GM18520 (cell line): ENCODE measurements around the gene ATG4D.
"Not testable (repeated sequence)": the region's sequence is repeated elsewhere in the genome, so short reads cannot be mapped to it uniquely, and the experiment has no call there.

ENCODE experiments used
- ATAC-seq: cut with Tn5 transposase; IDR thresholded peaks from one replicate; pipeline ENCODE4 v1.9.1; 2021; ENCODE audit not compliant: unreplicated experiment

ATG4D gene

DNA sequence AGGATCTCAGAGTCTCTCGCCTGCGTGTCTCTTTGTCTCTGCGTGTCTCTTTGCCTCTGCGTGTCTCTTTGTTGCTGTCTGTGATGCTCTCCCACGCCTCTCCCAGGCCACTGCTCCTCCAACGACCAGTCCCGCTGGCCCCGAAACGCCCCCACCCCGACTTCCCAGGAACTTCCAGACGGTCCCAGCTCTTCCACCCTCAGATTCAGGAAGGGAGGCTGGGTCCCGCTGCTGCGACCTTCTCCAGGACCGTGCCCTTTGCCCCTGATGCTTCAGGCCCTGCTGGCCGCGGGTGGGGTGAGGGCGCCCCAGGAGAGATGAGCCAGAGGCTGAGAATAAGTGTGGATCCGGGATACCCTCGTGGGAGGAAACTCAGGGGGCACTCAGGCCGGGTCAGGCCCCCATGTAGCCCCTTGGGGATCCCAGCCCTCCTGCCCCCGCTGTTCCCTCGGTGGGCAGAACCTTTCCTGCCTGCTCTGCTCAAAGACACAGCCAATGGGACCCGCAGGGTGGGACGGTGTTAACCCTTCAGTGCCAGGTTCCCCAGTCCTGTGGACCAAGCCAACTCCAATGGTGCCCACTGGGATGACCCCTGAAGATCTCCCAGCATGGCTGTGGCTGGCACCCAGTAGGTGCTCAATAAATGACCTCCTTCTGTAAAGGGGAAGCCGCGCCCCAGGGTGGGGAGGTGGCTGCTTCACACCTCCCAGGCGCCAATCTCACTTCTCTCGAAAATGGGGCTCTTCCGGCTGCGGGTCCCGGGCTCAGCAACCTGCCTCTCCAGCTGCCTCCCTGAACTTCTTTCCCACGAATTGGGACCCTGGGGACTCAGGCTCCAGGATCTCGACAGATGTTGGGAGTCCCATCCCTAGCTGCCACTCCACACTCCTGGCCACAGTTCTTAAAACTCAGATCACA, 25.0 kb upstream of the ATG4D start:
- ATAC-seq = no peak

DNA sequence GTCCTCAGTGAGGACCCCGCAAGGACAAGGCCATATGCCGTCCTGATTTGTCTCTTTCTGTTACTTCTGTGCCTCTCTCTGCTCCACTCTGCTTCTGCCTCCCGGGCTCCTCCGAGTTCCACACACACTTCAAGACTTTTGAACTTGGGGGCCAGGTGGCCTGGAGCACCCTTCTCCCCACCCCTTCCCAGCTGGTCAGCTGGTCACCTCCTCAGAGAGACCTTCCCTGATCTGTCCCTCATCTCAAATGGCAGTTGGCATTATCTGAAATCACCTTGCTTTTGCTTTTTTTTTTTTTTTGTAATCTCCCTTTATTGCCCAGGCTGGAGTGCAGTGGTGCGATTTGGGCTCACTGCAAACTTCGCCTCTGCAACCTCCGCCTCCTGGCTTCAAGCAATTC, 24.3 kb upstream of the ATG4D start:
- no peak for ATAC-seq

DNA sequence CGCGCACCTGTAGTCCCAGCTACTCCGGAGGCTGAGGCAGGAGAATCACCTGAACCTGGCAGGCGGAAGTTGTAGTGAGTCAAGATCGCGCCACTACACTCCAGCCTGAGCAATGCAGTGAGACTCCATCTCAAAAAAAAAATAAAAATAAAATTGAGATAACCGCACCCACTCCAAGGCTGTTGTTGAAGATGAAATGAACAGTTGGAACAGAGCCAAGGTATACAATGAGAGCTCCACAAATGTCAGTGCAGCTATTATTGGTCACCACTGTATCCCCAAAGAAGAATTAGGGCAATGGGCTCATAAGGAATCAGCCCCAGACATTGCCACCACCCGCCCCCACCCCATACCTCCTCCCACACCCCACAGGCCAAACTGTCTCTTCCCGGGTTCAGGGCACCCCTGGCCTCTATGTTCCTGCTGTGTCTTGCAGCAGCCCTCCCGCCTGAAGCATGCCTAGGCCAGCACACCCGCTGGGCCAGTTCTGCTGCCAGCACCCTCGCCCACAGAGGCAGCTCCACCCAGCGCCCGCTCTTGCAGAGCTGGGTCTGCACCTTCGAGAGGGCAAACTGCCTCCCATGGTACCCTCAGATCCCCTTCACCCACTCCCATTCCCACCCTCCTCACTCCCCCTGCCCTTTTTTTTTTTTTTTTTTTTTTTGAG, 22.9 kb upstream of the ATG4D start:
- no peak for ATAC-seq

DNA sequence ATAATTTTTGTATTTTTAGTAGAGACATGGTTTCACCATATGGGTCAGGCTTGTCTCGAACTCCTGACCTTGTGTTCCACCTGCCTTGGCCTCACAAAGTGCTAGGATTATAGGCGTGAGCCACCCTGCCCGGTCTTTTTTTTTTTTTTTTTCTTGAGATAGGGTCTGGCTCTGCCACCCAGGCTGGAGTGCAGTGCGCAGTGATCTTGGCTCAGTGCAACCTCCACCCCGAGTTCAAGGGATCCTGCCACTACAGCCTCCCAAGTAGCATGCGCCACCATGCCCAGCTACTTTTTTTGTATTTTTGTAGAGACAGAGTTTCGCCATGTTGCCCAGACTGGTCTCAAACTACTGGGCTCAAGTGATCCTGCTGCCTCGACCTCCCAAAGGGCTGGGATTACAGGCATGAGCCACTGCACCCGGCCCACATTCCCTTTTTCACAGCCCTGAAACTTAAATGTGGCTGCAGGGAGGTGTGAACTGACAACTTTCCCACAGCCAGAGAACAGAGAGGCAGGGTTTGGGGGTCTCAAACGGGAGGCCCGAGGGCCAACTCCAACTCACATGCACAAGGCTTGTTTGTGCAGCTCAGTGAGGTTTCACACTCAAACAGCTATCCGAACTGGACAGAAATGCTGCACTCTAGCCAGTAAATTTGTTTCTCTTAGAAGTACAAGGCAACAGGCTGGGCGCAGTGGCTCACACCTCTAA, 22.1 kb upstream of the ATG4D start:
- ATAC-seq = no peak

DNA sequence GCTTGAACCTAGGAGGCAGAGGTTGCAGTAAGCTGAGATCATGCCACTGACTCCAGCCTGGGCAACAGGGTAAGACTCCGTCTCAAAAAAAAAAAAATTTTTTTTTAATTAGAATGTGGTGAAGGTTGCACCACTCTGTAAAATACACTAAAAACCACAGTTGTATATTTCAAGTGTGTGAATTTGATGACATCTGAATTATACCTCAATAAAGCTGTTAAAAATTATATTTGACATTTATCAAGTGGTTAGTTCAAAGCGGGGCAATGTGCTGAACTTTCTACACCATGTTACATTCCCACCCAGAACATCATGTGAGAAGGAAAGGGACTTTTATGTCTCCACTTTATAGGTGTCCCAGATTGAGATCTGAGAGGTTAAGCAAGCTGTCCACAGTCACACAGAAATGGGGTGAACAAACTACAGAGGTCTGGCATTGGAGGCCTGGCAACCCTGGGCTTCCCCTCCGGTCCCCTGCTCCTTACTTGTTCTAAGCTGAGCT, 20.5 kb upstream of the ATG4D start:
- ATAC-seq = no peak

DNA sequence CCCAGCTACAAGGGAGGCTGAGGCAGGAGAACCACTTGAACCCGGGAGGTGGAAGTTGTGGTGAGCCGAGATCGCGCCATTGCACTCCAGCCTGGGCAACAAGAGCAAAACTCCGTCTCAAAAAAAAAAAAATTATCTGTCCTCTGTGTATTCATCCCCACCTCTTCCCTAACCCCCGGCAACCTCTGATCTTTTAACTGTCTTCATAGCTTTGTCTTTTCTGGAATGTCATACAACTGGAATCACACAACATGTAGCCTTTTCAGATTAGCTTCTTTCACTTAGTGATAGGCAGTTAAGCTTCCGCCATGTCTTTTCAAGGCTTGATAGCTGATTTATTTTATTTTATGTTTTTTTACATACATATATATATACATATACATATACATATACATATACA, 18.1 kb upstream of the ATG4D start:
- ATAC-seq = no peak

DNA sequence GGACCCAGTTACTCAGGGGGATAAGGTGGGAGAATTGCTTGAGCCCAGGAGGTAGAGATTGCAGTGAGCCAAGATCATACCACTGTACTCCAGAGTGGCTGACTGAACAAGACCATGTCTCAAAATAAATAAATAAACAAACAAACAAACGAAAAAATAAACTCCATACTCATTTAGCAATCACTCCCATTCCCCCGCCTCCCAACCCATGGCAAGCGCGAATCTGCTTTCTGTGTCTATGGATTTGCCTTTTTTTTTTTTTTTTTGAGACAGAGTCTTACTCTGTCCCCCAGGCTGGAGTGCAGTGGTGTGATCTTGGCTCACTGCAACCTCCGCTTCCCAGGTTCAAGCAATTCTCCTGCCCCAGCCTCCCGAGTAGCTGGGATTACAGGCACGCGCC, 16.8 kb upstream of the ATG4D start:
- not testable (repeated sequence) for ATAC-seq

DNA sequence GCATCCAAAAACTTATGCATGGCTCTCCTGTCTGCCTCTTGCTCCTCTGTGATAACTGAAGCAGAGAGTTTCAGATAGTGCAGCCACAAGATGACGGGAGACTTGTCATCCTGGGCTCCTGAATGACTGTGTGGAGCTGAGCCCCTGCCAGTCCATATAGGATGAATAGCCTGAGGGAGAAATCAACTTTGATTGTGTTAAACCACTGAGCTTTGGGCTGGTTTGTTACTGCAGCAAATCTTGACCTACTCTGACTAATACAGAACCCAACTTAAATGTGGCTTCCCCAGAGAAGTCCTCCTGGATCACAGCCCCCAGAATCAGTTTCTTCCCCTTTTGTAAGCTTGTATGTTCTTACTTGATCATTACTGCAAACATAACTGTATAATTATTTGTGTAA, 11.2 kb upstream of the ATG4D start:
- no peak for ATAC-seq

DNA sequence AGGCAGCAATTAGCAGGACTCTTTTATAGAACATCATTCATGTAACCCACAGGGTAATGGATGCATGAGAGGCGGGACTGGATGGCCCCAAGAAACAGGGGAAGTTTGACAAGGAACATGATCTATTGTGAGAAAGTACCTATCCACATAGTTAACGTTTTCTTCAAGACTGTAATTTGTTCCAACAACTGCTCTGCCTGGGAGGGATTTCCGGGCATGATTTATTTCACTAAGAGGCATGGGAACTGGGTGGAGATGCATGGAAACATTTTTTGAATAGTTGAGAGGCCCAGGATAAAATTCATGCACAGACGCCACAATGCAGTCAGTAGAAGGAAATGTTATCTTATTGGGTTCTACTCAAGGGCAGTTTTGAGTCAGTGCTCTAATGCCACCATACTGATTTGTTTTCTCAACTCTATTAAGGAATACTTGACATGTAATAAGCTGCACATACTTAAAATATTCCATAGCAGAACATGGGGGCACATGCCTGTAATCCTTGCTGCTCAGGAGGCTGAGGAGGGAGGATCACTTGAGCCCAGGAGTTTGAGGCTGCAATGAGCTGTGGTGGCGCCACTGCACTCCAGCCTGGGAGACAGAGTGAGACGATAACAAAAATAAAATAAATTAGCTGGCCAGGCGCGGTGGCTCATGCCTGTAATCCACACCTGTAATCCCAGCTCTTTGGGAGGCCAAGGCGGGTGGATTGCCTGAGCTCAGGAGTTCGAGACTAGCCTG, 9.9 kb upstream of the ATG4D start:
- ATAC-seq = no peak

DNA sequence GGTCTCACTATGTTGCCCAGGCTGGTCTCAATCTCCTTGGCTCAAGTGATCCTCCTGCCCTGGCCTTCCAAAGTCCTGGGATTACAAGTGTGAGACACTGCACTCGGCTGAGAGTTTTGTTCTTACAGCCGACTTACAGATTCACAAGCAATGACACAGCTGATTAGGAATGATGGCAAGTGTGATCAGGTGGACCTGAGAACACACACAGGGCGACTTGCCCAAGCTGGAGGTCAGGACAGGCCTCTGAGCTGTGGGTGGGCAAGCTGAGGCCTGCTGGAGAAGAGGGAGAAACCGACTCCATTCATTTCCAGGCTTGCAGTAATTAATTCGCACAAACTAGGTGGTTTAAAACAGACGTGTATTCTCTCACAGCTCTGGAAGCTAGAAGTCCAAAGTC, 8.1 kb upstream of the ATG4D start:
- no peak for ATAC-seq

DNA sequence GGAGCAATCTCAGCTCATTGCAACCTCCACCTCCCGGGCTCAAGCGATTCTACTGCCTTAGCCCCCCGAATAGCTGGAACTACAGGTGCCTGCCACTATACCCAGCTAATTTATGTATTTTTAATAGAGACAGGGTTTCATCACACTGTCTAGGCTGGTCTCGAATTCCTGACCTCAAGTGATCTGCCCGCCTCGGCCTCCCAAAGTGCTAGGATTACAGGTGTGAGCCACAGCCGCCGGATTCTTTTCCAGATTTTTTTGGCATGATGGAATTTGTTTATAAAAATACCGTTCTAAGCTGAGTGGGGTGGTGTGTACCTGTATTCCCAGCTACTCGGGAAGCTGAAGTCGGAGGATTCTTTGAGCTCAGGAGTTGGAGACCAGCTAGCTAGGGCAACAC, 6.0 kb upstream of the ATG4D start:
- no peak for ATAC-seq

DNA sequence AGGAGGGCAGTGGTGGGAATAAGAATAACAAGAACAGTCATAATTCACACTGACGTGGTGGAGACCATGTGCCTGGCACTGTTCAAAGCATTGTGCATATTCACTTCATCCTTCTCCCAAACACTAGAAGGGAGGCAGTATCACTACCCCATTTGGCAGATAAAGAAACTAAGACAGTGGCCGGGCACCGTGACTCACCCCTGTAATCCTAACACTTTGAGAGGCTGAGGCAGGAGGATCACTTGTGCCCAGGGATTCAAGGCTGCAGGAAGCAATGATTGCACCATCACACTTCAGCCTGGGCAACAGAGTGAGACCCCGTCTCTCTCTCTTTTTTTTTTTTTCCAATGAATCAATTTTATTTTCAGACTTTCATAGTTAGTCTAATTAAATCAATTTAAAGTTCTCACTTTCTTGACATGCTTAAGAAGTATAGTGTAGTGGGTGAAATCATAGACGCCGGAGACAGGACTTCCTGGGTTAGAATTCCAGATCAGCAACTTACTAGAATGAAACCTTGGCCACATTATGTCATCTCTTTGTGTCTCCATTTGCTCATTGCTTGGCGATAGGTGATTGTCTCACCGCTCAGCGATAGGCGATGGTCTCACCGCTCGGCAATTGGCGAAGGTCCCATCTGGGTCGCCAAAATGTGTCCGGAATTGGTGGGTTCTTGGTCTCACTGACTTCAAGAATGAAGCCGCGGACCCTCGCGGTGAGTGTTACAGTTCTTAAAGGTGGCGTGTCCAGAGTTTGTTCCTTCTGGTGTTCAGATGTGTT, 5.3 kb upstream of the ATG4D start:
- no peak for ATAC-seq

DNA sequence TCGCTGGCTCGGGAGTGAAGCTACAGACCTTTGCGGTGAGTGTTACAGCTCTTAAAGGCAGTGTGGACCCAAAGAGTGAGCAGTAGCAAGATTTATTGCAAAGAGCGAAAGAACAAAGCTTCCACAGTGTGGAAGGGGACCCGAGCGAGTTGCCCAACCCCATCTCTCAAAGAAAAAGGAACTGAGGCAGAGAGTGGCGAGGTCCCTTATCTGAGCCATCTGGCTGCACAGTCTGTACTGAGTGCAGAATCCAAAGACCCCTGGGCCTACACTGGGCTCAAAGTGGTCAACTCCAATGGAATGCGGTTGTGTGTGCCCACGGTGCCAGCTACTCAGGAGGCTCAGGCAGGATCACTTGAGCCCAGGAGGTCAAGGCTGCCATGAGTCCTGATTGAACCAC, 4.7 kb upstream of the ATG4D start:
- not testable (repeated sequence) for ATAC-seq

DNA sequence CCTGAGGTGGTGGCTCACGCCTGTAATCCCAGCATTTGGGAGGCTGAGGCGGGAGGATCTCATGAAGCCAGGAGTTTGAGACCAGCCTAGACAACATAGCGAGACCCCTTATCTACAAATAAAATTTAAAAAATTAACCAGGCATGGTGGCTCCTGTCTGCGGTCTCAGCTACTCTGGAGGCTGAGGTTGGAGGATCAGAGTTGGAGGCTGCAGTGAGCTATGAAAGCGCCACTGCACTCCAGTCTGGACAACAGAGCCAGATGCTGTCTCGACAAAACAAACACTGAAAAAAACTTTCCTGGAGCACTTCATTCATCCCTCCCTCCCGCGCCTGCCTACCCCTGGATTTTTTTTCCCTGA, 665 bp upstream of the ATG4D start:
- ATAC-seq = no peak

DNA sequence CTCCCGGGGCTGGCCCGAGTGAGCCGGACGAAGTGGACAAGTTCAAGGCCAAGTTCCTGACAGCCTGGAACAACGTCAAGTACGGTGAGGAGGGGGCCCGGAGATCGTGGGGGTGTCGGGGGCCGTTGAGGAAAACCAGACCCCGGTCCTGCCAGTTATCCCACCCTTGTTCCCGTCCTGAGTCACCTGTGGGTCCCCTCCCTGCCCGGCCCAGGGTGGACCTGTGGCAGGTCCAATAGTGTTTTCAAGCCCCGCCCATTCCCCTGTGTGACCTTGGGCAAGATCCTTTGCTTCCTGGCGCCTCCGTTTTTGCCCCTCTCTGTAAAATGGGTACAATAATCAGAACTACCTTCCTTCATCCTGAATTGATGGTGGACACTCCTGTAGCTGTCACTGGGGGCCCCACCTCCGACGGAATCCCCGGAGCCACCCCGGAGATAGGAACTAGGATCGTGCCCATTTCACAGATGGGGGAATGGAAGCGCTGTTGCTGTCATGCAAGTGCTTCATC, 593 bp downstream of the ATG4D start:
- ATAC-seq = no peak

DNA sequence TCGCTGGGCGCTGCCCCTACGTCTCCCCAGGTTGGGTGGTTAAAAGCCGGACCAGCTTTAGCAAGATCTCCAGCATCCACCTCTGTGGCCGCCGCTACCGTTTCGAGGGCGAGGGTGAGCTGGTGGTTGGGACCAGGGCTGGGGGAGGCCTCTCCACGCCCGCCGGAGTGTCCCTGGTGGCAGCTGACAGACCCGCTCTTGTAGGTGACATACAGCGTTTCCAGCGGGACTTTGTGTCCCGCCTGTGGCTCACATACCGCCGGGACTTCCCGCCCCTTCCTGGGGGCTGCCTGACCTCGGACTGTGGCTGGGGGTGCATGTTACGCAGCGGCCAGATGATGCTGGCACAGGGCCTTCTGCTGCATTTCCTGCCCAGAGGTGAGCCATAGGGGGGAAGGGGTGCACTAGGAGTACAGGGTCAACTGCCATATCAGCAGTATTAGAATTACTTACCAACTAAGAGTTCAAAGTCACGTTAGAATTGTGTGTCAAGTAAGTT, 1.1 kb downstream of the ATG4D start:
- no peak for ATAC-seq

DNA sequence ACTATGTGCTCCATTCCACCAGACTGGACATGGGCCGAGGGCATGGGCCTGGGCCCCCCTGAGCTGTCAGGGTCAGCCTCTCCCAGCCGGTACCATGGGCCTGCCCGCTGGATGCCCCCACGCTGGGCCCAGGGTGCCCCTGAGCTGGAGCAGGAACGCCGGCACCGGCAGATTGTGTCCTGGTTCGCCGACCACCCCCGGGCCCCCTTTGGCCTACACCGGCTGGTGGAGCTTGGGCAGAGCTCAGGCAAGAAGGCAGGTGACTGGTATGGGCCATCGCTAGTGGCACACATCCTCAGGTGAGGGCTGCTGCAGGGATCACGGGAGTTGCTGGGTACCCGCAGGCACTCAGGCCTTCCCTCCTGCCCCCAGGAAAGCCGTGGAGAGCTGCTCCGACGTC, 3.1 kb downstream of the ATG4D start:
- ATAC-seq = no peak

DNA sequence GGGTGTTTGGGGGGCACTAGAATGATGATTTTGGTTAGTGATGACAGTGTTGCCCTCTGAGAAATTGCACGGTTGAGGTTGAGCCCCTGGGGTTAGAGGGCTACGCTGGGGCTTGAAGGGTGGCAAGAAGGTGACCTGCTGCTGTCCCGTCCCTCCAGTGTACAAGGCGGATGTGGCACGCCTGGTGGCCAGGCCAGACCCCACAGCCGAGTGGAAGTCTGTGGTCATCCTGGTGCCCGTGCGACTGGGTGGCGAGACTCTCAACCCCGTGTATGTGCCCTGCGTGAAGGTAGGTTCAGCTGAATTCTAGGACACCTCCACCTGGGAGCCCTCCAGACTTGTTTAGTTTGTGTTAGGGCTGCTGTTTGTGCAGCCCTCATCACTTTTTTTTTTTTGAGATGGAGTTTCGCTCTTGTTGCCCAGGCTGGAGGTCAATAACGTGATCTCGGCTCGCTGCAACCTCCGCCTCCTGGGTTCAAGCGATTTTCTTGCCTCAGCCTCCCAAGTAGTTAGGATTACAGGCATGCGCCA, 5.1 kb downstream of the ATG4D start:
- no peak for ATAC-seq

DNA sequence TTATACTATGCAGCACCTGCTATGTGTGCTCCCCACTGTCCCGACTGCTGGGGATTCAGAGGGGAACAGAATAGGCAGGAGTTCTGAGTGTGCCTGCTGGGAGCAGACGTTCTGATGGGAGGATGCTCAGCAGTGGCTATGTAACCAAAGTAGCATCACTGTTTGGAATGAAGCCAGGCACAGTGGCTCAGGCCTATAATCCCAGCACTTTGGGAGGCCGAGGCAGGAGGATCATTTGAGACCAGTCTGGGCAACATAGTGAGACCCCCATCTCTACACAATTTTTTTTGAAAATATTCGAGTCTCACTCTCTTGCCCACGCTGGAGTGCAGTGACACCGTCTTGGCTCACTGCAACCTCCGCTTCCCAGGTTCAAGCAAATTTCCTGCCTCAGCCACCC, 6.0 kb downstream of the ATG4D start:
- ATAC-seq = no peak

DNA sequence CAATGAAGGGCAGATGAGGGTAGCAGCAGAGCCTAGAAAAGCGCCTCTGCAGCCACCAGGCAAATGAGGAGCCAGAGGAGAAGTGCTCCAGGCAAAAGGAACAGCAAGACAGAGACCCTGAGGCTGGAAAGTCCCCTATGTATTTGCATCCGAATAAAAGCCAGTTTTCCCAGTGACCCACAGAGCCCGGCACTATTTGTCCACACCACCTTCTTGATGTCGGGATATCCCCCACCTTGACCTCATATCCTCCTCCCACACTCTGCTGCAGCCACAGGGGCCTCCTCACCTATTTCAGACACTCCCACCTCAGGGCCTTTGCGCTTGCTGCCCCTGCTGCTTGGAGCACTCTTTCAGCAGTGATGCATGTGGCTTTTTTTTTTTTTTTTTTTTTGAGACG, 6.6 kb downstream of the ATG4D start:
- ATAC-seq = no peak
